Erythroblast (primary cell): Measurements from ENCODE around the gene GORASP2.

Source experiments
- GATA1 ChIP-seq: IDR thresholded peaks from 2 replicates; pipeline ENCODE4 v1.6.1; 2011; ENCODE audit warnings: low read depth, mild to moderate bottlenecking, control low read depth, low read length, moderate library complexity
- POLR2A ChIP-seq: IDR thresholded peaks from 2 replicates; pipeline ENCODE4 v1.6.1; 2011; ENCODE audit warnings: mild to moderate bottlenecking, low read length

DNA sequence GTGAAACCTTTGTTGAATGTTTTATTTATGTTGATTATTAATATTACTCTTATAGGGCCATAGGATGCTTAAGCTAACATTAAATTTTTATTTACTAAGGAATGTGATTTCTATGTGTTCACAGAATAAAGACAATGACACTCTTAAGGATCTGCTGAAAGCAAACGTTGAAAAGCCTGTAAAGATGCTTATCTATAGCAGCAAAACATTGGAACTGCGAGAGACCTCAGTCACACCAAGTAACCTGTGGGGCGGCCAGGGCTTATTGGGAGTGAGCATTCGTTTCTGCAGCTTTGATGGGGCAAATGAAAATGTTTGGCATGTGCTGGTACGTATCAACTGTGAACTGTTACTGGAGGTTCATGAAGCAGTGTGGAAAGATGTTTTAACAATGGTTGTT, 20.4 kb downstream of the GORASP2 start:
- no peak for TF ChIP-seq POLR2A
- no peak for TF ChIP-seq GATA1
